Activated CD4-positive, alpha-beta T cell treated with anti-CD3 and anti-CD28 coated beads, Interleukin-2, Interleukin-6, amounts not matched to agents 100 ng/mL and 50 ng/mL, durations not matched to agents 16 hours and 8 hours (primary cell): ENCODE measurements around the gene NR1D2.
"Not testable (repeated sequence)": the region's sequence is repeated elsewhere in the genome, so short reads cannot be mapped to it uniquely, and the experiment has no call there.

Experiments
- DNase-seq: peaks from one replicate; pipeline ENCODE4 v3.0.0-alpha.2; 2020

The NR1D2 gene

GRCh38 chr3:24012589-24013269, 67.6 kb downstream of the NR1D2 start:
- peak; percentile 15 for DNase-seq

- DNase-seq = no peak
Observed at GRCh38 chr3:24017305-24017704, 72.2 kb downstream of the NR1D2 start.

GRCh38 chr3:24018784-24019570, 73.9 kb downstream of the NR1D2 start:
- DNase-seq = no peak

- no peak for DNase-seq
Observed at GRCh38 chr3:24019585-24019984, 74.5 kb downstream of the NR1D2 start.

GRCh38 chr3:24020036-24020691, 75.1 kb downstream of the NR1D2 start:
- no peak for DNase-seq

- no peak for DNase-seq
Observed at GRCh38 chr3:24023197-24023596, 78.1 kb downstream of the NR1D2 start.

GRCh38 chr3:24025805-24026204, 80.7 kb downstream of the NR1D2 start:
- DNase-seq = no peak

- DNase-seq = not testable (repeated sequence)
Observed at GRCh38 chr3:24026665-24027064, 81.6 kb downstream of the NR1D2 start.

- no peak for DNase-seq
Observed at GRCh38 chr3:24027946-24028345, 82.9 kb downstream of the NR1D2 start.
